ENCODE data around the gene ZNF480.
"Not testable (repeated sequence)": the region's sequence is repeated elsewhere in the genome, so short reads cannot be mapped to it uniquely, and the experiment has no call there.

The ZNF480 gene

GRCh38 chr19:52336791-52337381 lies 39.9 kb downstream of the ZNF480 start:
- TF ChIP-seq CTCF (conservative IDR thresholded peaks at IDR 0.05; ENCODE audit: low read length) = no peak
- DNase-seq (ENCODE audit: low read depth) = no peak
- H3K4me3 ChIP-seq (ENCODE audit: low read length) = peak overlapping the region; percentile 85

- not testable (repeated sequence) for DNase-seq (ENCODE audit: low read depth)
Observed at GRCh38 chr19:52339022-52339421, 42.1 kb downstream of the ZNF480 start.

GRCh38 chr19:52343548-52343947 lies 46.6 kb downstream of the ZNF480 start:
- DNase-seq (ENCODE audit: low read depth) = peak; percentile 9
- H3K4me3 ChIP-seq (ENCODE audit: low read length) = no peak overlapping the region
- peak; percentile 31 for TF ChIP-seq CTCF (conservative IDR thresholded peaks at IDR 0.05; ENCODE audit: low read length)

More at GRCh38 chr19:52339022-52339421, 42.1 kb downstream of the ZNF480 start:
- not testable (repeated sequence) for H3K4me3 ChIP-seq (ENCODE audit: low read length)

- TF ChIP-seq CTCF (conservative IDR thresholded peaks at IDR 0.05; ENCODE audit: low read length) = no peak
- DNase-seq (ENCODE audit: low read depth) = no peak
- no peak overlapping the region for H3K4me3 ChIP-seq (ENCODE audit: low read length)
Observed at GRCh38 chr19:52345162-52345561, 48.2 kb downstream of the ZNF480 start.

GRCh38 chr19:52351512-52351911 lies 54.5 kb downstream of the ZNF480 start:
- no peak overlapping the region for H3K4me3 ChIP-seq (ENCODE audit: low read length)
- no peak for TF ChIP-seq CTCF (conservative IDR thresholded peaks at IDR 0.05; ENCODE audit: low read length)
- DNase-seq (ENCODE audit: low read depth) = no peak

- no peak for TF ChIP-seq CTCF (conservative IDR thresholded peaks at IDR 0.05; ENCODE audit: low read length)
- DNase-seq (ENCODE audit: low read depth) = no peak
- H3K4me3 ChIP-seq (ENCODE audit: low read length) = no peak overlapping the region
Observed at GRCh38 chr19:52366414-52366824, 69.5 kb downstream of the ZNF480 start.

- peak within 1 kb of the TSS; percentile 93 for H3K4me3 ChIP-seq (ENCODE audit: low read length)
- peak; percentile 88 for DNase-seq (ENCODE audit: low read depth)
Observed at GRCh38 chr19:52369559-52370340, 72.8 kb downstream of the ZNF480 start, which contains the start of gene ZNF880. ZNF880 (plus strand) TSS chr19:52369923; CDS start chr19:52369966, 43 bp downstream.

More at GRCh38 chr19:52369559-52370340, 72.8 kb downstream of the ZNF480 start, which contains the start of gene ZNF880:
- TF ChIP-seq CTCF (conservative IDR thresholded peaks at IDR 0.05; ENCODE audit: low read length) = peak; percentile 13; the same call in 1 of the 2 replicates

All from AG10803 (cell line).